ENCODE results near the gene CDIPT. TPM values are rescaled to one million over a fixed set of nuclear protein-coding genes. Genes with fewer than 3 reads are reported as not detected.
A peak's percentile ranks its signal among the peaks of the same experiment; 100 is the strongest.

Gene CDIPT
- total and polyA plus RNA-seq, 2 donors = 44.1 to 73.3 TPM

- H3K9me3 ChIP-seq (ENCODE audit: control insufficient read depth in 2 of 2, insufficient read depth in 1 of 2, low read length in 1 of 2) = peaks cover 0 to 6% of the 10 kb centered on the region in 2 donors
- no peaks in the 10 kb centered on the region for H3K27me3 ChIP-seq (ENCODE audit: control insufficient read depth in 2 of 2, insufficient read depth in 1 of 2, low read length in 1 of 2)
- WGBS = 69% methylated on average over 11 of the region's 11 CpGs
- H3K27ac ChIP-seq (ENCODE audit: low read depth in 1 of 2, low read length in 1 of 2) = peak overlapping the region; percentile 73 to 84
- no peak for DNase-seq (ENCODE audit: low read depth in 6 of 9, low spot score in 9 of 9)
- peaks cover 21 to 35% of the 10 kb centered on the region in 2 donors for H3K36me3 ChIP-seq (ENCODE audit: control insufficient read depth in 2 of 2, insufficient read depth in 2 of 2, low read length in 1 of 2)
- peak overlapping the region; percentile 54 to 73 for H3K4me3 ChIP-seq (ENCODE audit: low read length in 2 of 2)
- H3K4me1 ChIP-seq (ENCODE audit: control insufficient read depth in 2 of 2, insufficient read depth in 2 of 2, low read length in 2 of 2) = peaks cover 49 to 77% of the 10 kb centered on the region in 2 donors
These were observed 42.0 kb downstream of the CDIPT start for GRCh38 chr16:29820730-29821642.

GRCh38 chr16:29820271-29820701, 42.7 kb downstream of the CDIPT start, which contains the start of gene MVP:
TSS of gene MVP (plus strand) at chr16:29820462. CDS start at chr16:29830550, 10,088 bp downstream.
- WGBS = 0% methylated on average over 4 of the region's 4 CpGs
- H3K36me3 ChIP-seq (ENCODE audit: control insufficient read depth in 2 of 2, insufficient read depth in 2 of 2, low read length in 1 of 2) = peaks cover 21 to 35% of the 10 kb centered on the region in 2 donors
- H3K27me3 ChIP-seq (ENCODE audit: control insufficient read depth in 2 of 2, insufficient read depth in 1 of 2, low read length in 1 of 2) = no peaks in the 10 kb centered on the region
- H3K4me1 ChIP-seq (ENCODE audit: control insufficient read depth in 2 of 2, insufficient read depth in 2 of 2, low read length in 2 of 2) = peaks cover 44 to 75% of the 10 kb centered on the region in 2 donors
- H3K4me3 ChIP-seq (ENCODE audit: low read length in 2 of 2) = peak within 1 kb of the TSS; percentile 54 to 73
- H3K9me3 ChIP-seq (ENCODE audit: control insufficient read depth in 2 of 2, insufficient read depth in 1 of 2, low read length in 1 of 2) = peaks cover 0 to 6% of the 10 kb centered on the region in 2 donors
- peak in 3 of 9 donors; percentile 64 to 81 (median 66) for DNase-seq (ENCODE audit: low read depth in 6 of 9, low spot score in 9 of 9)
- H3K27ac ChIP-seq (ENCODE audit: low read depth in 1 of 2, low read length in 1 of 2) = peak within 1 kb of the TSS; percentile 73 to 84

GRCh38 chr16:29819506-29819905, 43.5 kb downstream of the CDIPT start:
- H3K9me3 ChIP-seq (ENCODE audit: control insufficient read depth in 2 of 2, insufficient read depth in 1 of 2, low read length in 1 of 2) = peaks cover 0 to 6% of the 10 kb centered on the region in 2 donors
- H3K4me3 ChIP-seq (ENCODE audit: low read length in 2 of 2) = no peak overlapping the region
- peak overlapping the region; percentile 53 to 73 for H3K27ac ChIP-seq (ENCODE audit: low read depth in 1 of 2, low read length in 1 of 2)
- 93% methylated on average over 15 of the region's 15 CpGs for WGBS
- peaks cover 39 to 75% of the 10 kb centered on the region in 2 donors for H3K4me1 ChIP-seq (ENCODE audit: control insufficient read depth in 2 of 2, insufficient read depth in 2 of 2, low read length in 2 of 2)
- DNase-seq (ENCODE audit: low read depth in 6 of 9, low spot score in 9 of 9) = no peak
- peaks cover 21 to 35% of the 10 kb centered on the region in 2 donors for H3K36me3 ChIP-seq (ENCODE audit: control insufficient read depth in 2 of 2, insufficient read depth in 2 of 2, low read length in 1 of 2)
- H3K27me3 ChIP-seq (ENCODE audit: control insufficient read depth in 2 of 2, insufficient read depth in 1 of 2, low read length in 1 of 2) = peaks cover 0 to 3% of the 10 kb centered on the region in 2 donors

GRCh38 chr16:29818082-29818481, 44.9 kb downstream of the CDIPT start:
- no peak for DNase-seq (ENCODE audit: low read depth in 6 of 9, low spot score in 9 of 9)
- H3K27ac ChIP-seq (ENCODE audit: low read depth in 1 of 2, low read length in 1 of 2) = no peak overlapping the region
- WGBS = 99% methylated on average over 4 of the region's 4 CpGs
- peaks cover 0 to 17% of the 10 kb centered on the region in 2 donors for H3K27me3 ChIP-seq (ENCODE audit: control insufficient read depth in 2 of 2, insufficient read depth in 1 of 2, low read length in 1 of 2)
- peaks cover 0 to 7% of the 10 kb centered on the region in 2 donors for H3K9me3 ChIP-seq (ENCODE audit: control insufficient read depth in 2 of 2, insufficient read depth in 1 of 2, low read length in 1 of 2)
- H3K4me1 ChIP-seq (ENCODE audit: control insufficient read depth in 2 of 2, insufficient read depth in 2 of 2, low read length in 2 of 2) = peaks cover 38 to 85% of the 10 kb centered on the region in 2 donors
- H3K36me3 ChIP-seq (ENCODE audit: control insufficient read depth in 2 of 2, insufficient read depth in 2 of 2, low read length in 1 of 2) = peaks cover 21 to 35% of the 10 kb centered on the region in 2 donors
- H3K4me3 ChIP-seq (ENCODE audit: low read length in 2 of 2) = no peak overlapping the region

GRCh38 chr16:29816694-29817441, 46.2 kb downstream of the CDIPT start:
- WGBS = under 1% methylated on average over 37 of the region's 37 CpGs
- peaks cover 8 to 29% of the 10 kb centered on the region in 2 donors for H3K27me3 ChIP-seq (ENCODE audit: control insufficient read depth in 2 of 2, insufficient read depth in 1 of 2, low read length in 1 of 2)
- H3K36me3 ChIP-seq (ENCODE audit: control insufficient read depth in 2 of 2, insufficient read depth in 2 of 2, low read length in 1 of 2) = peaks cover 17 to 31% of the 10 kb centered on the region in 2 donors
- H3K4me1 ChIP-seq (ENCODE audit: control insufficient read depth in 2 of 2, insufficient read depth in 2 of 2, low read length in 2 of 2) = peaks cover 45 to 88% of the 10 kb centered on the region in 2 donors
- peak overlapping the region; percentile 72 to 80 for H3K4me3 ChIP-seq (ENCODE audit: low read length in 2 of 2)
- H3K9me3 ChIP-seq (ENCODE audit: control insufficient read depth in 2 of 2, insufficient read depth in 1 of 2, low read length in 1 of 2) = peaks cover 0 to 11% of the 10 kb centered on the region in 2 donors
- peak in 3 of 9 donors; percentile 51 to 76 (median 53) for DNase-seq (ENCODE audit: low read depth in 6 of 9, low spot score in 9 of 9)
- peak overlapping the region; percentile 90 to 96 for H3K27ac ChIP-seq (ENCODE audit: low read depth in 1 of 2, low read length in 1 of 2)

GRCh38 chr16:29815793-29816693, 47.0 kb downstream of the CDIPT start, which contains the start of gene PAGR1:
TSS of gene PAGR1 (plus strand) at chr16:29816152. CDS start at chr16:29816526, 374 bp downstream.
- H3K4me1 ChIP-seq (ENCODE audit: control insufficient read depth in 2 of 2, insufficient read depth in 2 of 2, low read length in 2 of 2) = peaks cover 44 to 88% of the 10 kb centered on the region in 2 donors
- H3K27me3 ChIP-seq (ENCODE audit: control insufficient read depth in 2 of 2, insufficient read depth in 1 of 2, low read length in 1 of 2) = peaks cover 8 to 37% of the 10 kb centered on the region in 2 donors
- peaks cover 12 to 23% of the 10 kb centered on the region in 2 donors for H3K36me3 ChIP-seq (ENCODE audit: control insufficient read depth in 2 of 2, insufficient read depth in 2 of 2, low read length in 1 of 2)
- peak within 1 kb of the TSS; percentile 90 to 96 for H3K27ac ChIP-seq (ENCODE audit: low read depth in 1 of 2, low read length in 1 of 2)
- peaks cover 0 to 11% of the 10 kb centered on the region in 2 donors for H3K9me3 ChIP-seq (ENCODE audit: control insufficient read depth in 2 of 2, insufficient read depth in 1 of 2, low read length in 1 of 2)
- DNase-seq (ENCODE audit: low read depth in 6 of 9, low spot score in 9 of 9) = peak; percentile 98 to 100 (median 100)
- WGBS = under 1% methylated on average over 70 of the region's 70 CpGs
- peak within 1 kb of the TSS; percentile 72 to 80 for H3K4me3 ChIP-seq (ENCODE audit: low read length in 2 of 2)

GRCh38 chr16:29815032-29815721, 47.8 kb downstream of the CDIPT start:
- WGBS = 10% methylated on average over 39 of the region's 39 CpGs
- DNase-seq (ENCODE audit: low read depth in 6 of 9, low spot score in 9 of 9) = no peak
- peaks cover 16 to 31% of the 10 kb centered on the region in 2 donors for H3K36me3 ChIP-seq (ENCODE audit: control insufficient read depth in 2 of 2, insufficient read depth in 2 of 2, low read length in 1 of 2)

More at GRCh38 chr16:29815032-29815721, 47.8 kb downstream of the CDIPT start:
- Histone ChIP-seq H3K4me1 (ENCODE audit: control insufficient read depth in 2 of 2, insufficient read depth in 2 of 2, low read length in 2 of 2) (peaks cover 44 to 88% of the 10 kb centered on the region in 2 donors), H3K4me3 (ENCODE audit: low read length in 2 of 2) (peak overlapping the region; percentile 72 to 80), H3K9me3 (ENCODE audit: control insufficient read depth in 2 of 2, insufficient read depth in 1 of 2, low read length in 1 of 2) (peaks cover 0 to 11% of the 10 kb centered on the region in 2 donors), H3K27me3 (ENCODE audit: control insufficient read depth in 2 of 2, insufficient read depth in 1 of 2, low read length in 1 of 2) (peaks cover 8 to 45% of the 10 kb centered on the region in 2 donors), H3K27ac (ENCODE audit: low read depth in 1 of 2, low read length in 1 of 2) (peak overlapping the region; percentile 39 to 96)
